MCF 10A (cell line): Measurements from ENCODE around the gene BCL2A1. TPM values are rescaled to one million over a fixed set of nuclear protein-coding genes. Genes with fewer than 3 reads are reported as not detected.

Source experiments
- BruUV-seq: library from RNA; stranded (reverse); fragments of 400-500 nt; replicated peaks from 2 replicates; lab custom pipeline; 2021; lab: Mats Ljungman, UMichigan
- CTCF ChIA-PET: fragments of 300-600 bp; sonication (Branson Sonifier 250); formaldehyde crosslinking; extraction: SDS; loops from one replicate; lab custom pipeline; 2021; ENCODE audit warnings: antibody characterized with exemption, inconsistent platforms; lab: Yijun Ruan, JAX
- POLR2A ChIA-PET: fragments of 300-600, 350-650 bp; sonication (Branson Sonifier 250); formaldehyde crosslinking; extraction: SDS; loops from one replicate; lab custom pipeline; 2020; ENCODE audit warnings: antibody characterized with exemption, inconsistent platforms; lab: Yijun Ruan, JAX
- DNase-seq: peaks from one replicate; pipeline ENCODE4 v3.0.0-alpha.2; 2018; ENCODE audit not compliant: unreplicated experiment
- H3K27ac Mint-ChIP-seq: one replicate; pipeline ENCODE4 v1.8.0; 2022; ENCODE audit warnings: mild to moderate bottlenecking, low read depth, mixed read lengths; ENCODE audit not compliant: unreplicated experiment
- H3K27me3 Mint-ChIP-seq: one replicate; pipeline ENCODE4 v1.8.0; 2022; ENCODE audit warnings: mixed read lengths; ENCODE audit not compliant: insufficient read depth, unreplicated experiment
- H3K36me3 Mint-ChIP-seq: one replicate; pipeline ENCODE4 v1.8.0; 2022; ENCODE audit warnings: mild to moderate bottlenecking, moderate library complexity, mixed read lengths; ENCODE audit not compliant: insufficient read depth, unreplicated experiment
- H3K4me1 Mint-ChIP-seq: one replicate; pipeline ENCODE4 v1.8.0; 2022; ENCODE audit warnings: mixed read lengths; ENCODE audit not compliant: insufficient read depth, unreplicated experiment
- H3K4me3 Mint-ChIP-seq: one replicate; pipeline ENCODE4 v1.8.0; 2022; ENCODE audit warnings: mild to moderate bottlenecking, moderate library complexity, mixed read lengths; ENCODE audit not compliant: unreplicated experiment
- H3K9me3 Mint-ChIP-seq: one replicate; pipeline ENCODE4 v1.8.0; 2022; ENCODE audit warnings: mixed read lengths; ENCODE audit not compliant: unreplicated experiment
- CTCF ChIP-seq: fragments of 200-600 bp; IDR thresholded peaks from one replicate; pipeline ENCODE4 v1.8.0; 2022; ENCODE audit warnings: antibody characterized with exemption, mild to moderate bottlenecking; ENCODE audit not compliant: unreplicated experiment
- intact Hi-C: fragments of 100-400 bp; cut with micrococcal nuclease; formaldehyde crosslinking; loops from 2 replicates; pipeline ENCODE4 v1.14.1; 2022
- total RNA-seq: library from RNA; stranded (reverse); gene quantifications from 2 replicates; pipeline ENCODE4 v1.2.3, GENCODE V29; 2022

BCL2A1 gene
- total RNA-seq, 1 experiment from 2014 or later: not detected

DNA sequence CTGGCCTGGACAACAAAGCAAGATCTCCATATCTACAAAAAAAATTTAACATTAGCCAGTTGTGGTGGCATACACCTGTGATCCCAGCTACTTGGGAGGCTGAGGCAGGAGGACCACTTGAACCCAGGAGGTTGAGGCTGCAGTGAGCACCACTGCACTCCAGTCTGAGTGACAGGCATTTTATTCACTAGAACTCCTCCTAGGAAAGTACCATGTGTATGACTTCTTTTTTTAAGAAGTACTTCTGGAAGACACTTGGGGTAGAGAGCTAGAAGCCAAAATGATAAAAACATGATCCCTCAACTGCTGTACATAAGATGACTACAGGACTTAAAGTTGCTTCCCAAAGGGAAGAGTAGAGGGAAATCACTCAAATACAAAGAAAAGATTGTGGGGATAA lies 24.0 kb downstream of the BCL2A1 start:
- DNase-seq: no peak
- Mint-ChIP-seq H3K27me3 (peaks cover 8% of the 10 kb centered on the region), H3K36me3 (no peaks in the 10 kb centered on the region), H3K4me1 (no peaks in the 10 kb centered on the region), H3K4me3 (no peak overlapping the region), H3K27ac (no peak overlapping the region), H3K9me3 (no peaks in the 10 kb centered on the region)
- no TSS peak for BruUV-seq
- POLR2A ChIA-PET: no interaction called here
- intact Hi-C loops: no loop called here
- CTCF ChIA-PET: no interaction called here
- TF ChIP-seq CTCF: no peak

DNA sequence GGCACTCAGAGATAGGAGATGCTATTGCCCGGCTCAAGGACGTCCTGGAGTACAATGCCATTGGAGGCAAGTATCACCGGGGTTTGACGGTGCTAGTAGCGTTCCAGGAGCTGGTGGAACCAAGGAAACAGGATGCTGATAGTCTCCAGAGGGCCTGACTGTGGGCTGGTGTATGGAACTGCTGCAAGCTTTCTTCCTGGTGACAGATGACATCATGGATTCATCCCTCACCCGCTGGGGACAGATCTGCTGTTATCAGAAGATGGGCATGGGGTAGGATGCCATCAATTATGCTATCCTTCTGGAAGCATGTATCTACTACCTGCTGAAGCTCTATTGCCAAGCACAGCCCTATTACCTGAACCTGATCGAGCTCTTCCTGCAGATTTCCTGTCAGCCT lies 26.4 kb downstream of the BCL2A1 start:
- DNase-seq: no peak
- ChIA-PET POLR2A (no interaction called here), CTCF (interaction anchor here (0.6 to 1.5 kb wide), 3 partner anchors 48 to 165 kb away, joined by 3 to 6 read pairs (median 3); no protein-coding TSS in a partner anchor)
- Mint-ChIP-seq H3K4me3 (no peak overlapping the region), H3K27ac (no peak overlapping the region), H3K36me3 (no peaks in the 10 kb centered on the region), H3K4me1 (no peaks in the 10 kb centered on the region), H3K27me3 (peaks cover 8% of the 10 kb centered on the region), H3K9me3 (no peaks in the 10 kb centered on the region)
- intact Hi-C loops: no loop called here
- TF ChIP-seq CTCF: no peak
- no TSS peak for BruUV-seq

- no peaks in the 10 kb centered on the region for H3K4me1 Mint-ChIP-seq
- no peaks in the 10 kb centered on the region for H3K36me3 Mint-ChIP-seq
- DNase-seq: peak; percentile 20
- TF ChIP-seq CTCF: no peak
- ChIA-PET POLR2A (no interaction called here), CTCF (no interaction called here)
- BruUV-seq: no TSS peak
- H3K27ac Mint-ChIP-seq: no peak overlapping the region
- H3K4me3 Mint-ChIP-seq: no peak overlapping the region
- H3K9me3 Mint-ChIP-seq: no peaks in the 10 kb centered on the region
- intact Hi-C loops: no loop called here
- peaks cover 8% of the 10 kb centered on the region for H3K27me3 Mint-ChIP-seq
Observed at GRCh38 chr15:79943820-79944219, 27.2 kb downstream of the BCL2A1 start.

GRCh38 chr15:79942741-79943481 lies 28.1 kb downstream of the BCL2A1 start:
- CTCF ChIA-PET: interaction anchor here (1.5 kb wide), 1 partner anchor 20 kb away, joined by 3 read pairs; no protein-coding TSS in a partner anchor
- no peak for TF ChIP-seq CTCF
- Mint-ChIP-seq H3K9me3 (no peaks in the 10 kb centered on the region), H3K4me1 (no peaks in the 10 kb centered on the region), H3K4me3 (no peak overlapping the region), H3K27me3 (peaks cover 8% of the 10 kb centered on the region), H3K36me3 (no peaks in the 10 kb centered on the region), H3K27ac (no peak overlapping the region)
- POLR2A ChIA-PET: no interaction called here
- no peak for DNase-seq
- BruUV-seq: no TSS peak
- intact Hi-C loops: no loop called here
